ENCODE data around the gene LTB4R2.

DNA sequence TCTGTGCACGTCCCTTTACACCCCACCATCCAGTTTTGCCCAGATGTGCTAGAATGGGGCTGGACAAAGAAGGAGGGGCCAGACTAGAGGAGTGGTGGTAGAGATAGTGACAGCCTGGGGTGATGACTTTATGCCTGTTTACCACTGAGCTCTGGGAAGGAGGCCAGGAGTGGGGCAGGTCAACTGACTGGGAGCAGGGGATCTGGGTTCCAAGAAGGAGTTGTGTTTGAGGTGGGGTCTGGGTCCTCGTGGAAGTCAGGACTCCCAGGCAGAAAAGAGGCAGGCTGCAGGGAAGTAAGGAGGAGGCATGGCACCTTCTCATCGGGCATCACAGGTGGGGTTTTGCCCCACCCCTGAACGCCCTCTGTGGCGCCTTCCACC, 315 bp downstream of the LTB4R2 start:
- TF ChIP-seq, protein P1, sequence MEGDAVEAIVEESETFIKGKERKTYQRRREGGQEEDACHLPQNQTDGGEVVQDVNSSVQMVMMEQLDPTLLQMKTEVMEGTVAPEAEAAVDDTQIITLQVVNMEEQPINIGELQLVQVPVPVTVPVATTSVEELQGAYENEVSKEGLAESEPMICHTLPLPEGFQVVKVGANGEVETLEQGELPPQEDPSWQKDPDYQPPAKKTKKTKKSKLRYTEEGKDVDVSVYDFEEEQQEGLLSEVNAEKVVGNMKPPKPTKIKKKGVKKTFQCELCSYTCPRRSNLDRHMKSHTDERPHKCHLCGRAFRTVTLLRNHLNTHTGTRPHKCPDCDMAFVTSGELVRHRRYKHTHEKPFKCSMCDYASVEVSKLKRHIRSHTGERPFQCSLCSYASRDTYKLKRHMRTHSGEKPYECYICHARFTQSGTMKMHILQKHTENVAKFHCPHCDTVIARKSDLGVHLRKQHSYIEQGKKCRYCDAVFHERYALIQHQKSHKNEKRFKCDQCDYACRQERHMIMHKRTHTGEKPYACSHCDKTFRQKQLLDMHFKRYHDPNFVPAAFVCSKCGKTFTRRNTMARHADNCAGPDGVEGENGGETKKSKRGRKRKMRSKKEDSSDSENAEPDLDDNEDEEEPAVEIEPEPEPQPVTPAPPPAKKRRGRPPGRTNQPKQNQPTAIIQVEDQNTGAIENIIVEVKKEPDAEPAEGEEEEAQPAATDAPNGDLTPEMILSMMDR (IDR thresholded peaks at IDR 0.05): no peak
- no peak for TF ChIP-seq POLR2A (IDR thresholded peaks at IDR 0.05)
